Cerebellar cortex (tissue), 1 donor: ENCODE measurements around the gene BACE2.
"Not testable (repeated sequence)": the region's sequence is repeated elsewhere in the genome, so short reads cannot be mapped to it uniquely, and the experiment has no call there.

Experiments used
- DNase-seq: peaks from one replicate; pipeline ENCODE4 v3.0.0-alpha.2; 2015; ENCODE audit warnings: low spot score

BACE2 gene

DNA sequence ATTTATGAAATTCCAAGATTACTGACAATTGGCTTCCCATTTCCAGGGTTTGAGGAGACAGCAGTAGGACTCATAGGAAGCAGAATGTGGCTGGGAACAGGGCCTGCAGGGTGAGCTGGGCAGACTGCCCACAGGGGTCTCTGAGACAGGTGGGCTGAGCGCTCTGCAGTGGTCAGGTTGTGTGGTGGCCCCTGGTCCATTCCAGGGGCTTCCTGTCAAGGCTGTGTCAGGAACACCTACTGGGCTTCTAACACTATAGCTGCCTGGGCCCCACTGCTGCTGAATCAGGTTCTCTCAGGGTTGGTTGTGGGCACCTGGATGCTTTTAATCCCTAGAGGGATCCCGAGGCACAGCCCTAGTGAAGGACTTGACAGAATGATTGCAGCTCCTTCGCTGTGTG is 72.1 kb downstream of the BACE2 start:
- DNase-seq = no peak

DNA sequence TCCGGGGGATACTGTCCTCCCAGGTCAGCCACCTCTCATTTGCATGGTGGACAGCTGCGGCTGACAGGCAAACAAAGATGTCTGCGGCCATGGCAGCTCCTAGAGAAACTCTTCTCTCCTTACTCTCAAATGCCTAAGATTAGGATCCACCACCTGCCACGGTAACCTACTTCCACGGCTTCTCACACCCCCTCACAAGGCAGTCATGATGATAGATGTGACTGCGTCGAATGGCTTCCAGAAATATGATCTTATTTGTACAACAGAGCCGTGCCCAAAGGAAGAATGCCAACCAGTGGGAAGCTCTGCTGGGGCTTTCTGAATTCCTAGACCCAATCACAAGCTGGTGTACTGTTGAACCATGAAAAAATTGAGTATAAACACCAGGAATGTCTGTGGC is 73.4 kb downstream of the BACE2 start:
- no peak for DNase-seq

DNA sequence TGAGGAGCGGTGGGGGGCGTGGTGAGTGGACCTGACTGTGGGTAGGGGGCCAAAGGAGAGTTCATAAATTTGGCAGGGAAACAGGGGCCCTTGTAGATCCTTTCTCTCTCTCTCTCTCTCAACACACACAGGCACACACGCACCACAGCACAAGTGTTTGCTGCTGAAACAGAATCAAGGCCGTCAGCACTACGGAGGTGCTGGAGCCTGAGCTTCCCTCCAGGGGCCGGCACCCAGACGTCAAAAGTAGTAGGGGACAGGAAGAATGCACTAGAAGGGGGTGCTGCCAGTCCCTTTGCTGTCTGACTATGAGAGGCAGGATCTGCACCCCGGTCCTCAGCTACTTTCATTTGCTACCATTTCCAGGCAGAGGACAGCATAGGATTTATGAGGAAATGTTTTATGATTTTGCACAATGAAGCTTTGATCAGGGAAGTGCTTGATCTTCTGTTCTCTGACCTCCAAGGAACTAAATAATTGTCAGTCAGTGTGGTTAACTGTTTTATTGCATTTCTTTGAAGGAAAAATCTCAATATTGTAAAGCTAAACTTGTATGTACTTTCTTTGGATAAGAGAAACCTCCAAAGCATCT is 74.4 kb downstream of the BACE2 start:
- DNase-seq = no peak

DNA sequence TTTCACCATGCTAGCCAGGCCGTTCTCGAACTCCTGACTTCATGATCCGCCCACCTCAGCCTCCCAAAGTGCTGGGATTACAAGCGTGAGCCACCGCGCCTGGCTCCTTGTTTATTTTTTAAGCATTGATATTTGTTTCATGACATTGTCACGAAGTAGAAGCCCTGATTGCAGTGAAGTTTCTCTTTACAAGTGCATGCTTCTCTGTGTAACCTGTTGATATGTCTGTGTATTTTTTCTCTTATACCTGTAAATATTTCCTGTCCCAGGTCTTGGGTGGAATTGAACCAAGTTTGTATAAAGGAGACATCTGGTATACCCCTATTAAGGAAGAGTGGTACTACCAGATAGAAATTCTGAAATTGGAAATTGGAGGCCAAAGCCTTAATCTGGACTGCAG is 75.1 kb downstream of the BACE2 start:
- DNase-seq = no peak

DNA sequence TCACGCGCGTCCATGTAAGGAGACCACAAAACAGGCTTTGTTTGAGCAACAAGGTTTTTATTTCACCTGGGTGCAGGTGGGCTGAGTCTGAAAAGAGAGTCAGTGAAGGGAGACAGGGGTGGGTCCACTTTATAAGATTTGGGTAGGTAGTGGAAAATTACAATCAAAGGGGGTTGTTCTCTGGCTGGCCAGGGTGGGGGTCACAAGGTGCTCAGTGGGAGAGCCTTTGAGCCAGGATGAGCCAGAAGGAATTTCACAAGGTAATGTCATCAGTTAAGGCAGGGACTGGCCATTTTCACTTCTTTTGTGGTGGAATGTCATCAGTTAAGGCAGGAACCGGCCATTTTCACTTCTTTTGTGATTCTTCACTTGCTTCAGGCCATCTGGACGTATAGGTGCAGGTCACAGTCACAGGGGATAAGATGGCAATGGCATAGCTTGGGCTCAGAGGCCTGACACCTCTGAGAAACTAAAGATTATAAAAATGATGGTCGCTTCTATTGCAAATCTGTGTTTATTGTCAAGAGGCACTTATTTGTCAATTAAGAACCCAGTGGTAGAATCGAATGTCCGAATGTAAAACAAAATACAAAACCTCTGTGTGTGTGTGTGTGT is 76.4 kb downstream of the BACE2 start:
- DNase-seq = not testable (repeated sequence)

DNA sequence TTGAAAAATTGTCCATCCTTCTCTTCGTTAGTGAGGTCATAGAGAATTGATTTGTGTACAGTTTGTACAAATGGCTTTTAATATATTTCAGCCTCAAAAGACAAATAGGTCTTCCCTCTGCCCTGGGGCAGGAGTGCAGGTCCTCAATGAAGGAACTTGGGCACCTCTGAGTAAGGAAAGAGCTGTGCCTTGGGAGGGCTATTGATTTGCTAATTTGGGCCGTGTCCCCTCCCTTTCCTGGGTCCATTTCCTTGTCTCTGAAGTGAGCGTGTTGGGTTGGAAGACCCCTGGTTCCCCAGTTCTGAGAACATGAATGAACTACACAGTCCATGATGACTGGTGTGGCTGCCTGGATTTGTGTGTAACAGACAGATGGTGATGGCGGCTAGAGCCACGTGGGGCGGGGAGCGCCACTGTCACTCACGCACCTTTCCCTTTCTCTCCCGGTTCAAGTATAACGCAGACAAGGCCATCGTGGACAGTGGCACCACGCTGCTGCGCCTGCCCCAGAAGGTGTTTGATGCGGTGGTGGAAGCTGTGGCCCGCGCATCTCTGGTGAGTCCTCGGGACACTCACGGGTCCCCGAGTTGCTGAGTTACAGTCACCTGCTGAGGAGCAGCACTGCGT is 77.7 kb downstream of the BACE2 start:
- DNase-seq = no peak

DNA sequence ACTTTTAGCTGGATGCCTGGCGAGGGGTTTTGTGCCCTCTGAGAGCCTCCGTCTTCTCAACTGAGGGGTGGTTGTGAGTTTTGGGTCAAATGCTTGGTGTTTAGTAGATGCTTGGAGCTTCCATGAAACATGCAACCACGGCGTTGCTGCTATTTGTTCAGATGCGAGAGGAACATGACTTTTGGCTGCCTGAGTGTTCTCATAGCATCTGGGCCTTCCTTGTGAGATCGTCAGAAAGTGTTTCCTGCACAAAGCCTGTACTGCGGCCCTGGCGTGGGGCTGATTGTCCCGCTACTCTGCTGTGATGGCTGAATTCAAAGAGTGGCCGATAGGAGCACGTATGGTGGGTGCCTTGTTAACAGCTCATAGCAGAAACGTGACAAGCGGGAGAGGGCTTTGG is 78.8 kb downstream of the BACE2 start:
- DNase-seq = no peak

DNA sequence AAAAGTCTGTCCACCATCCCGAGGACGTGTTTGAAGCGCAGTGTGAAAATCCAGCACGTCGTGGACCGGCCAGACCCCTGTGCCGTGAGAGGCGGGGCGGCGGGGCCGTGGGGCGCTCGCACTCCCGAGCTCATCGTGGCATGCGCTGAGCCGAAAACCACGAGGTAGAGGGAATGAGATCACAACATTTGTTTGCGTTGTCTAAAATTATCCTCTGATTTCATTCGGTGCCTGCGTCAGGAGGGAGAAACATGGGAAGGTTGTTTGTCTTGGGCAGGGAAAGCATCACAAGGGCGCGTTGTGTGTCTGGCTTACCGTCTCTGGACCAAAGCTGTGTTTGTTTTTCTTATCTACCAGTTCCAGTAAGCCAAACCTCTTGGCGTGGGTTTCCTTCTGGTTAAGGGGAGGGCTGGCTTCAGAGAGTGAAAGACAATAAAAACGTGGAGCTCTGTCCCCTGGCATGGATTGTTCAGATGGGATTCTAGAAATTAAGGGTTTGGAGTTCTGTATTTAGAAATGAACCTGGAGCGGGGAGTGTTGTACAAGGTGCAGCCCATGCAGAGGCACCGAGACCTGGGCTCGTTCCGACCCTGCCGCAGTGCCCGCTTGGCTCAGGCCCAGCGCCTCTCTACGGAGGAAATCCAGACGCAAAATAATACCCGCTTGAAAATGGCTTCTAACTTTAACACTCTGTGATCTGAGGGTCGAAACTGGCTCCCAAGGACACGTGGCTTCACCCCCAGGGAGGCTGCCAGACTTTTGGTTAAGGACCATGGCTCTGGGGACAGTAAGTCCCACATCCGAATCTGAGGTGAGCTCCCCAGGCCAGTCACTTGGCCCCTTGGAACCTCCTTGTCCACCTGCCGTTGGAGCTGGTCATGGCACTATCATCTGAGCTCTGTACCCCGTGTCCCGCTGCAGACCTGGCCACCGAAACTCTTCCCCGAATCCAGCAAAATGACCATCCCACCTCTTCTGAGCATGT is 79.9 kb downstream of the BACE2 start:
- DNase-seq = no peak

DNA sequence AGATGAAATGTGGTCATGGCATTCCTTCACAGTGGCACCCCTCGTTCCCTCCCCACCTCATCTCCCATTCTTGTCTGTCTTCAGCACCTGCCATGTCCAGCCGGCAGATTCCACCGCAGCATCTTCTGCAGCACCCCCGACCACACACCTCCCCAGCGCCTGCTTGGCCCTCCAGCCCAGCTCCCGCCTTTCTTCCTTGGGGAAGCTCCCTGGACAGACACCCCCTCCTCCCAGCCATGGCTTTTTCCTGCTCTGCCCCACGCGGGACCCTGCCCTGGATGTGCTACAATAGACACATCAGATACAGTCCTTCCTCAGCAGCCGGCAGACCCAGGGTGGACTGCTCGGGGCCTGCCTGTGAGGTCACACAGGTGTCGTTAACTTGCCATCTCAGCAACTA is 81.5 kb downstream of the BACE2 start:
- no peak for DNase-seq

DNA sequence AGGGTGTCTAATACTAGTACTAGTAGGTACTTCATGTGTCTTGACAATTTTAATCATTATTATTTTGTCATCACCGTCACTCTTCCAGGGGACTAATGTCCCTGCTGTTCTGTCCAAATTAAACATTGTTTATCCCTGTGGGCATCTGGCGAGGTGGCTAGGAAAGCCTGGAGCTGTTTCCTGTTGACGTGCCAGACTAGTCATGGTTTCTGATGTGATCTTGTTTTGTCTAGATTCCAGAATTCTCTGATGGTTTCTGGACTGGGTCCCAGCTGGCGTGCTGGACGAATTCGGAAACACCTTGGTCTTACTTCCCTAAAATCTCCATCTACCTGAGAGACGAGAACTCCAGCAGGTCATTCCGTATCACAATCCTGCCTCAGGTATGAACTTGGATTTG is 82.6 kb downstream of the BACE2 start:
- DNase-seq = no peak

DNA sequence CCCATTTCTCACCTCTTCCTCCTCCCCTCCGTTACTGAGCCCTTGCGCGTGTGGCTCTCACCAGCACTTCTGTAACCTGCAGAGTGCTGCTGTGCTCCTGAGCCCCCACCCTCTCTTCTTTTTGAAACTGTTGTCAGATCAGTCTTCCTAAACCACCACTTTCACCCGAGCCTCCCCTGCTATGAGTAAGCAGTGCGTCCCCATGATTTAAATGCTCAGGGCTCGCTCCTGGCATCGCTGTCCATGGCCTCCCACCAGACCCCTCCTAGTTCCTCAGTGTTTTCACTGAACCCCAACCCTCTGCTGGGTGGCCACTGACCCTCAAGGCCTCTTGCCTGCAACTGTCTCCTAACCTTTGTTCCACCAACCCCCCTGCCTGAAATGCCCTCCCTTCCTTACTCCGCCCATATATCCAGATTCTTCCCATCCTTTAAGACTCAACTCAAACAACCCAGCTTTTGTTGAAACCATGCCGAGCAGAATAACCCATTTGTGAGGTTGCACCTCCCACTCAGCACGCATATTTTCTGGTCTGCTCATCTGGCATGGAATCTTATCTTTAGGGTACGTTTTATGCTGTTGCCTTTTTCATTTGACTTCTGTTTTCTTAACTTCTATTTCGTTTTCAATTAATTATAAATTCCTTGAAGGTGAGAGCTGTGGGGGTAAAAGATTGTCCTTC is 84.1 kb downstream of the BACE2 start:
- DNase-seq = no peak

DNA sequence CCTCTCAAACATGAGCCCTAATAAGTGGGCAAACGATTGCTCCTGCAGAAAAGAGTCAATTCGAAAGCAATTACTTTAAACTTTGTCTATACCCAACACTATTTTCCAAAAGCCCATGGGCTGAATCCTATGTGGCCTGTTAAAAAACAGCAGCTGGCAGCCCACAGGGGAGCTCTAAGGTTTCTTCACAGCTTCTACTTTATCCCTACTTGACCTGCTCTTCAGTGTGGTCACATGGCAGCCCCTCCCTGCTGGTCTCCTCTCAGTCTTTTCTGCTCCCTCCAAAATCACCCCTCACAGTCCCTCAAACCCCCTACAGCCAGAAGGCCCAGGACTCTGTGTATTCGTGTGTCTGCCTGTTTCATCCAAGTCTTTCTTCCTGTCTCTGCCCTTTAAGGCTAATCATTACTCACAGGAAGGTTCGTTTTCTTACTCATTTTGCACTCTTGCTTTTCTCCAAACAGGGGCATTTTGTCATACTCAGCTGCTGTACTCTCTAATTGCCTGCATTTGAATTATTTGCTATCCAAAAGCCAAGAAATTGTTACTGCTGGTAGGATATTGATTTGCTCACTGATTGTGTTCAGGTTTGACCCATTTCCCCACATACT is 86.2 kb downstream of the BACE2 start:
- DNase-seq = no peak

DNA sequence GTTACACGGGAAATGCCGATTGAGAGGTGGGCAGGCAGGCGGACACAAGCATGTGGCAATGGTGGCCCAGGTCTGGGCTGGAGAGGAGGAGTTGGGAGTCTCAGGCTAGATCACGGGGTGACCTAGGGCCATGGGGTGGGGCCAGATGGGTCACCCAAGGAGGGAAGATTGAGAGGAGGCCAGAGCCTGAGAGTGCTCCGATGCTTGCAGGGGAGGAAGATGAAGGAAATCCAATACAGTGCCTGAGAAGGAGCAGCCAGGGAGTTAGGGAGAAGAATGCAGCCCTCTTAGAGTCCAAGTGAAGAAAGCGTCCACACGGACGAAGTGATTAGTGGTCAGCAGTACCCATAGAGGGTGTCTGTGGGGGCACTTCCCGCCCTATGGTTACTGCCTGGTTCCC is 87.2 kb downstream of the BACE2 start:
- no peak for DNase-seq

DNA sequence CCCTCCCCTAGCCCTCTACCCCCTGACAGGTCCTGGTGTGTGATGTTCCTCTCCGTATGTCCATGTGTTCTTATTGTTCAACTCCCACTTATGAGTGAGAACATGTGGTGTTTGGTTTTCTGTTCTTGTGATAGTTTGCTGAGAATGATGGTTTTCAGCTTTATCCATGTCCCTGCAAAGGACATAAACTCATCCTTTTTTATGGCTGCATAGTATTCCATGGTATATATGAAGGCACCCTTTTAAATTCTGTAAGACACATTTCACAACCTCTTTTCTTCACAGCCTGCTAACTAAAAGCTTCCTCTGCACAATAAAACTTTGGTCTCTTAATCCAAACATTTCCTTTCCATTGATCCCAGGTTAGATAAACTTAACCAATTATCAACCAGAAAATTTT is 88.3 kb downstream of the BACE2 start:
- not testable (repeated sequence) for DNase-seq

DNA sequence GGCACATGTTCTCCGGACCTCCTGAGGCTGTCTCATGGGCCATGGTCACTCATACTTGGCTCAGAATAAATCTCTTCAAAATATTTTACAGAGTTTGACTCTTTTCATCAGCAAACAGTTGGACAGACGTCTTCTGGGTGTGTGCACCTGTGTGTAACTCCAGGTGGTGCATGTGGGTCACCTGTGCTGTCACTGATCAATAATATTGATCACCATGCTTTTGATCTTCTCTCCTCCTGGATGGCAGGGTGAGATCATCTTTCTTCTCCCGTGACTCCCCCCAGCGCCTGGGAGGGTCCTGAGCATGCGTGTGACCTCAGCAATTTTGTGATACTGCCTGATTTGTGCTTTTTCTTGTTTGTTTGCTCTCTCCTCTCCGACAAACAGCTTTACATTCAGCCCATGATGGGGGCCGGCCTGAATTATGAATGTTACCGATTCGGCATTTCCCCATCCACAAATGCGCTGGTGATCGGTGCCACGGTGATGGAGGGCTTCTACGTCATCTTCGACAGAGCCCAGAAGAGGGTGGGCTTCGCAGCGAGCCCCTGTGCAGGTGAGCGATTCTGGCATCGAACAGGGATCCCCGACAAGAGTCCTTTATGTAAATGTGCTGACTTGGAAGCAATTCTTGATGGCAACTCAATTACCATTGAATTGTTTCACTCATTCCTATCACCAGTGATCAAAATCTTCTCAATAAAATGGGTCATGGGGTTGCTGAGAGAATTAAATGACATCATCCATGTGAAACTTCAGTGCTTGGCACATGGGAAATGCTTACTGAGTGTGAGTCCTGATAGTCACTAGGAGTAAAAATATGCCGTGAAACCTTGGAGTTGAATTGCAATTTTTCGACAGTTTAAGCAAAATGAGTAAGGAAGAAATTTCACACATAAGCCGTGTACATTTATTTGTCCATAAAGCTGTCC is 89.1 kb downstream of the BACE2 start:
- no peak for DNase-seq

DNA sequence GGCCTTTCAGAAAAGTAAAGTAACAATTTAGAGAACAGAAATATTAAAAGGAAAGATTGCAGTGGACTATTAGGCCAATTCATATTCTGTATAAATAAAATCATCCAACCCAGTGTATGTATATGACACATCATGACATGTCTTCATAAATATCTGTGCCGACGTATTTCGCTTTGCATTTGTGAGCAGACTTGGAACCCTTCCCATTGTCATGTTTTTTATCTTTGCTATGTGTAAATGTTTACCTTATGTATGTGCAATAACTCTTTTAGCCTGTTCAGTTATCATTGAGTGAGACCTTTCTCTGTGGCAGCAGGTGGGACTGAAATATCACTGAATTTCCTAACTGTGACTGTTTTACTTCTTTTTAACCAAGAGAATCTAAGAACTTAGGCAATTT is 90.7 kb downstream of the BACE2 start:
- no peak for DNase-seq

DNA sequence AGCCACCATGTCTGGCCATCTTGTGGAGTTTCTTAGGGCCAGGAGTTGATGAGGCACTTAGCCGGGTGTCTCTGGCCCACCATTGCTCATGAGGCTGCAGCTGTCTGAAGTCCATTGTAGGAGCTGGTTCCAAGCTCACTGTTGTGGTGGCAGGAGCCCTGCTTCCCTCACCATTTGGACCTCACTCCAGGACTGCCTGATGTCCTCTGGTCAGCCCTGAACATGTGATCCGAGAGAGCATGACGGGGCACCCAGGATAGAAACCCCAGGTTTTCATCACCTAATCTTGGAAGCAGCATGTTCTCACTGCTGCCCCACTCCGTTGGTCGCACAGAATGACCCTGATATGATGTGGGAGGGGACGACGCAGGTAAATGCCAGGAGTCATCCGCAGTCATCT is 92.5 kb downstream of the BACE2 start:
- DNase-seq = no peak

DNA sequence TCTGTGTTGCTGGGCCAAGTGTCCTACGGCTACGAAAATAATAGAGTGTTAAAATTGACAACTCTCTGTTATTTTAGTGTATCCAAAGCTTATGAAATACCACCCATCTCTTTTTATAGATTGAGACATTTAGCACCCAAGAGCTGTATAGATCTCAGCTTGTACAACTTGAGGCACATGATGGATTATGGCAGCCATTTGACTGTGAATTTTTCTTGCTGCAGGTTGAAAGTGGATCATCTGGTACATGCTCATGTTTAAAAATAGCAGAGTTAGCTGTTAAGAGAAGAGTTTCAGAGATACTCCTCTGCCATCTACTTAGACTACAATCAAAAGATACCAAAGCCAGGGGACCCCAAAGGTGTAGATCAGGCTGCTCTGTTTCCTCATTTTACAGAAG is 99.4 kb downstream of the BACE2 start:
- DNase-seq = no peak

DNA sequence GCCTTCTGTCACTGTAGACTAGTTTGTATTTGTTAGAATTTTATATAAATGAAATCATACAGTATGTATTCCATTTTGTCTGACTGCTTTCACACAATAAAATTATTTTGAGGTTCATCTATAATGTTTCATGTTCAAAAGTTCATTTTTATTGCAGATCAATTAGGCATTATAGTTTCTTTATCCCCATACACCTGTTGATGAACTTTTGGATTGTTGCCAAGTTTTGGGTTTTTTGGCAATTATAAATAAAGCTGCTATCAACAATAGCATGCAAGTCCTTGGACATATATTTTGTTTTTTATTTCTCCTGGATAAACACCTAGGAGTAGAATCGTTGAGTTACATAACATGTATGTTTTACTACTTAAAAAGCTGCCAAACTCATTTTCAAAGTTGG is 101.6 kb downstream of the BACE2 start:
- no peak for DNase-seq

DNA sequence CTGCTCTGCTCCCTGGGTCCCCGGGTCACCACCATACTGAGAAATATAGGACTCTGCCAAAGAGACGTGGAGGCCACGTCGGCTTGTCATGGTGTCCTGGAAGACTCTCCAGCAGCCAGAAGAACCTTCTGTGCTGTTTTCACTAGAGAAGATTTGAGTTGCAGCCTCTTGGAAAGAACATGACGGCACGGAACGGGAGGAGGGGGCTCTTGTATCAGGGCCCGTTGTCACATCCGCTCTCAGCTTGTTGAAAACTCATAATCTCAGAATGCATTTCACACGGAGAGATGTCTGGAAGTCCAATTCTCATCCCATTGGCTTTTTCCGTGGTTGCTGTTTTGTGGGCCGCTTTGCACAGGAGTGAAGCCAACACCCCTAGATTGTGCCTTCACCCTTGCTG is 109.2 kb downstream of the BACE2 start:
- no peak for DNase-seq

DNA sequence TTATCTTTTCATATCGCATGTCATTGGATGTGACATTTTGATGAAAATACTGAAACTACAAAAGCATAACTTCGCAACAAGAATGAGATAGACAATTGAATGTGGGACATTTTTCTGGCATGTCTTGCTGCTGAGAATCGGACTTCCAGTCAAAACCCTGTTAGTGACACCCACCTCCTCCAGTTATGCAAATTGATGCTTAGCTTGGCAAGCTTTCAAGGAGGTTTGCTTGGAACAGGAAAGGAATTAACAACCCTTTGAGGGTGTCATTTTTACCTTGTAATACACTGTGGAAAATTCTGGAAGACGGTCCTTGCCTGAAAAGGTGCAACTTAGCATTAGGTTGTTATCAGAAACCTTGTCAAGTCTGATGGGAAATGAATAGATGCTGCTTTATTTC is 109.9 kb downstream of the BACE2 start:
- DNase-seq = no peak
